ENCODE data around the gene MOB4.
"Not testable (repeated sequence)": the region's sequence is repeated elsewhere in the genome, so short reads cannot be mapped to it uniquely, and the experiment has no call there.

Gene MOB4

DNA sequence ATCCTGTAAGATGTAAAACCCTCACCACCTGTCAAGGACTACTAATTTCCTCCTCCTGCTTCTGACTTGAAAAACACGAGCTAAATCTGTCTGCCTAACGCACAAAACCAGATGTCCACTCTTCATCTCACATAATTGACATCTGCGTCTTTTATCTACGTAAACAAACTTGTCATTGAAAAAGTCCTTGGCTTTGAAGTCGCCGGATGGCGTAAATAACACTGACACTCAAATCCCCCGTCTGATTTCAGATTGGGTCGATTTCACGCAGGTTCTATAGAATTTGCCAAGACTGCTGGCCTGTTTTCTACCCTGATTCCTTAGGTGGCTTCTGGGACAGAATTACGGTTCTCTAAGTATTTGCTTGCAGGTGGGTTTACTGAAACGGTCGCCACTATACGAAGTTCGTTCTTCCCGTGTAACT, 539 bp upstream of the MOB4 start:
- no peak for DNase-seq

GRCh38 chr2:197516393-197516761, 511 bp downstream of the MOB4 start:
- no peak for DNase-seq

DNA sequence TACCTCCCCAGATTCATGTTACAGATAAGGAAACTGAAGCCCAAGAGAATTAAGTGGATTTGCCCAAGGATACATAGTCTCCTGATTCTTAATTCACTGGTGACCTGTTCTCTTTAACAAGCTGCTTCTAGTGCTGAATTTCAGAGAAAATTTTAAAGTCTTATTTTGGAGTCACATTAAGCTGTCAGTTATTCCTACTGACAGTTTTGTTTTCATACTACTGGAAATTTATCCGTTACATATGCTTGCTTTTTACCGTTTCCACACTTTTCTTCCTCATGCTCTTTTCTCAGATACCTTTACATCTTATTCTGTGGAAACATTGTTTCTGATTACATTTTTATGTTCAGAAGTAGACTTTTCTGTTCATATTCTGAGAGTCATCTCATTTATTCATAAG, 1.3 kb downstream of the MOB4 start:
- no peak for DNase-seq

- DNase-seq = no peak
Measured at GRCh38 chr2:197538412-197538811, 22.5 kb downstream of the MOB4 start.

DNA sequence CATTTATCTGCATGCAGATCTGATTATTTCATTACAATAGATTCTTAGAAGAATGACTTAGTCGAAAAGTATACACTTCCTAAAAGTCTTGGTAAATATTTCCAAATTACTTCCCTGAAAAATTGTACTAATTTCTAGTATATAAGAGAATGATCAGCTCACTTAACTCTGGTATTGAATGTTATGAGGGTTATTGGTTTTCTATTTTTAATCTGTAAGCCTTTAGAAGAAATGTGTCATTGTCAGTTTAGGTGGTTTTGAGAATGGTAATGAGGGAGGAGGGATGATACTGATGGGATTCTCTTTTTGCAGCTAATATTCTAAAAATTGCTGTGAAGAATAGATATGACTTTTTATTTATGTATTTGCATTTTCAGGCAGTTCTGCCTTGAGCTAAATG, 23.9 kb downstream of the MOB4 start:
- DNase-seq = no peak

DNA sequence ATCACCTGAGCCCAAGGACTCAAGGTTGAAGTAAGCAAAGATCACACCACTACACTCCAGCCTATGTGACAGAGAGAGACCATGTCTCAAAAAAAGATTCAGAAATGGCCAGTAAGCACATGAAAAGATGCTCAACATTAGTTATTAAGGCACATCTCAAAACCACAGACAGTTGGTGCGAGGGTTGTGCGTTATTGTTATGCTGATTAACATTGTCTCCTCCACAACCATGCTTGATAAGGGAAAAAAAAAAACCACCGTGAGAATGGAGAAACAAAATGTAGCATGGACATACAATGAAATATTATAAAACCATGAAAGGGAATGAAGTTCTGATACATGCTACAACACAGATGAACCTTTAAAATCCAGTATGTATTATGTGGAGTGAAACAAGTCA, 27.3 kb downstream of the MOB4 start:
- DNase-seq = no peak

GRCh38 chr2:197547163-197547900, 31.5 kb downstream of the MOB4 start:
- no peak for DNase-seq

DNA sequence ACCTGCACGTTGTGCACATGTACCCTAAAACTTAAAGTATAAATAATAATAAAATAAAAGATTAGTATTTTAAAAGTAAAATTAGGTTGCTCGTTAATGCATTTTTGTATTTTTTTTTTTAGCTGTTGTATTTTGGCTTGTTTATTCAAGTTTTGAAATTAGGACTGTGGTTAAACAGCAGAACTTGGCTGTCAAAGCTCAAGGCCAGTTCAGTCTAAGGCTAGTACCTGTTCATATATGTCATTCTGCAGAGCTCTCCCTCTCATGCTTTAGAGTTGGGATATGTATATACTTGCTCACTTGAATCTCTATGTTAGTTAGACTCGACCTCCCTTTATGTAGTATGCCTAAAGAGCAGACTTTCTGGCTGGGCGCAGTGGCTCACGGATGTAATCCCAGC, 32.7 kb downstream of the MOB4 start:
- no peak for DNase-seq

DNA sequence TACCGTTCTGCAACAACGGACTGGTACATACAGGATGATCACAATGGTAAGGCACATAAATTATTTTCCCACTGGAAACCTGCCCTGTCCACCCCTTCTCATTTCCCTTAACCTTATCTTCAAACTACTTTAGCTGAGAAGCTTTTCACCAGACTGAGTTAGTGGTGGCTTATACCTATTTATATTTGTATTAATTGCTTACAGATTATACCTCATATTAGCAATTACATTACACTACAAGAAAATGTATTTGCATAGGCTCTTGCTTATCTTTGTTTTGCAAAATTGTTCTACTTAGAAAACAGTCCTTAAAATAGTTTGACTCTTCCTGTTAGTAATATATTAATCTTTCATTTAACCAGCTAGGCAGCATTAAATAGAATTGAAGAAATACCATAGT, 35.4 kb downstream of the MOB4 start:
- DNase-seq = not testable (repeated sequence)

- no peak for DNase-seq
Measured at GRCh38 chr2:197555467-197555866, 39.6 kb downstream of the MOB4 start.

GRCh38 chr2:197556456-197556855, 40.6 kb downstream of the MOB4 start:
- DNase-seq = no peak

DNA sequence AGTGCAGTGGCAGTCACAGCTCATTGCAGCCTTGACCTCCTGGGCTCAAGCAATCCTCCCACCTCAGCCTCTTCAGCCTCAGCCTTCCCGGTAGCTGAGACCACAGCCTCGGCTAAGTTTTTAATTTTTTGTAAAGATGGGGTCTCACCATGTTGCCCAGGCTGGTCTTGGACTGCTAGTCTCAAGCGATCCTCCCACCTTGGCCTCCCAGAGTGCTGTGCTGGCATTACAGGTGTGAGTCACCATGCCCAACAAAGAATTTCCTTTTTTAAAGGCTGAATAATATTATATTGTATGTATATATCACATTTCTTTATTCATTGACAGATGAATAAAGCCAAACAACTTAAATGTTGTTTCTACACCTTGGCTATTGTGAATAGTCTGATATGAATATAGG, 42.5 kb downstream of the MOB4 start:
- DNase-seq = no peak

GRCh38 chr2:197559681-197560080, 43.8 kb downstream of the MOB4 start:
- DNase-seq = no peak

DNA sequence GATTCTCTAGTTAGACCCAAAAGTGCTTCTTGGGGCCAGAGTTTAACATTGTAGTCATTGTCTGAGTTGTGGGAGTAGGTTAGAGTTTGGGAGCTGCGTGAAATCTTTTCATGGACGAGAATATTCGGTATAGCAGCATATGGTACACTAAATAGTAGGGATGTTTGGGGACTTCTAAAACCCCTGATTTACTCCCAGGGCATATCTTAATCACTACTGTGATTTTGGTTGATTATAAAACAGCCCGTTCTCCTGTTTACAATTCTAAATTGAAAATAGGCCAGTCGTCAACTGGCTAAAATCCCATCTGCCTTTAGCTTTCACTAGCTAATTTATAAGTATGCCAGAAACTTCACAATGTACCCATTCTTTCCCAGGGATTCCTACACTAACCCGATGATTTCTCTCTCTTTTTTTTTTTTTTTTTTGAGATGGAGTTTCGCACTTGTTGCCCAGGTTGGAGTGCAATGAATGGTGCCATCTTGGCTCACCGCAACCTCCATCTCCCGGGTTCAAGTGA, 44.3 kb downstream of the MOB4 start:
- DNase-seq = no peak

- DNase-seq = no peak
Measured at GRCh38 chr2:197571627-197572271, 55.9 kb downstream of the MOB4 start.

DNA sequence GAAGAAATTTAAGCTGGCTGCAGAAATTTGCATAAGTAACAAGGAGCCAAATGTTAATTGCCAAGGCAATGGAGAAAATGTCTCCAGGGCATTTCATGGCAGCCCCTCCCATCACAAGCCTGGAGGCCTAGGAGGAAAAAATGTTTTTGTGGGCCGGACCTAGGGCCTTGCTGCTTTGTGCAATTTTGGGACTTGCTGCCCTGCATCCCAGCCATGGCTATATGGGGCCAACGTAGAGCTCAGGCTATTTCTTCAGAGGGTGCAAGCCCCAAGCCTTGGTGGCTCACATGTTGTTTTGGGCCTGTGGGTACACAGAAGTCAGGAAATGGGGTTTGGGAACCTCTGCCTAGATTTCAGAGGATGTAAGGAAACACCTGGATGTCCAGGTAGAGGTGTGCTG, 57.7 kb downstream of the MOB4 start:
- DNase-seq = no peak

DNA sequence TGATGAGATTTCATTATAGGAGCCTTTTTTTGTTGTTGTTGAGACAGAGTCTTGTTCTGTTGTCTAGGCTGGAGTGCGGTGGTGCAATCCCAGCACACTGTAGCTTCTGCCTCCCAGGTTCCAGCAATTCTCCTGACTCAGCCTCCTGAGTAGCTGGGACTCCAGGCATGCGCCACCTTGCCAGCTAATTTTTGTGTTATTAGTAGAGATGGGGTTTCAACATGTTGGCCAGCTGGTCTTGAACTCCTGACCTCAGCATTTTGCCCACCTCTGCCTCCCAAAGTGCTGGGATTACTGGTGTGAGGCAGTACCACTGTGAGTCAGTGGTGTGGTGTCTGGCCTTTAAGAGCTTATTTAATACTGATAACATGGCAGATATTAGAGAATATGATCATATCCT, 60.1 kb downstream of the MOB4 start:
- DNase-seq = no peak

DNA sequence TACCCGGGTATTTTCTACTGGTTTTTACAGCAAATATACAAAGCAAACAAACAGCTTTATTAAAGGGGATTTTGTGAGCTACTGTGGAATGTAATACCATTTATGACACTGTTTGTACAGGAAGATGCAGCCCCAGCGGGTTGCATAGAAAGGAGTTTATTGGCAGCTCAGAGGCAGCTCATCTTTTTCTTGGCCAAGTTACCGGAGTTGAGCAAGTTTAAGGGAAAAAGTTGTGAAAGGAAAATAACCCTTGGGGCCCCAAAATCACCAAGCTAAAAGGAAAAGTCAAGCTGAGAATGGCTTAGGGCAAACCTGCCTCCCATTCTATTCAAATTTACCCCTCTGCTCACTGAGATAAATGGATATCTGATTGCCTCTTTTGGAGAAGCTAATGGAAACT, 60.8 kb downstream of the MOB4 start:
- no peak for DNase-seq

DNA sequence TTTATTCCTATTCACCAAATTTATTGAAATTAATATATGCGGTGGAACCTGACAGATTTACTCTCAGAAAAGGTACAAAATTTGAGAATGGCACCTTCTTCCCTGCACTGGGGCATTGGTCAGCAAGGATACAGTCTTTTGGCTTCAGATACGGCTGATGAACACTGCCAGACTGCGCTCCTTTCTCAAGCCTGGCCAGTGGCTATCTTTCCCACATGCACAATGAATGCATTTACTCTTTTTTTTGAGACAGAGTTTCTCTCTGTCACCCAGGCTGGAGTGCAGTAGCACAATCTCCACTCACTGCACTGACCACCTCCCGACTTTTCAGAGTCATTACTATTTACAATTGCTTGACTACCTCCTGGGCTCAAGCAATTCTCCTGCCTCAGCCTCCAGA, 61.6 kb downstream of the MOB4 start:
- DNase-seq = no peak

DNA sequence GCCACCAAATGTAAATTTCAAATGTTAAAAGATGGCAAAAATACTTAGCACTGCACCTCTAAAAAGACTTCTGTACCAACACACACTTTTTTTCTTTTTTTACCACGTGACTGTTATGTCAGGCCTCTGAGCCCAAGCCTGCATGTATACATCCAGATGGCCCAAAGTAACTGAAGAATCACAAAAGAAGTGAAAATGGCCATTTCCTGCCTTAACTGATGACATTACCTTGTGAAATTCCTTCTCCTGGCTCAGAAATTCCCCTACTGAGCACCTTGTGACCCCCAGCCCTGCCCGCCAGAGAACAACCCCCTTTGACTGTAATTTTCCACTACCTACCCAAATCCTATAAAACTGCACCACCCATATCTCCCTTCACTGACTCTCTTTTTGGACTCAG, 62.4 kb downstream of the MOB4 start:
- DNase-seq = not testable (repeated sequence)

DNA sequence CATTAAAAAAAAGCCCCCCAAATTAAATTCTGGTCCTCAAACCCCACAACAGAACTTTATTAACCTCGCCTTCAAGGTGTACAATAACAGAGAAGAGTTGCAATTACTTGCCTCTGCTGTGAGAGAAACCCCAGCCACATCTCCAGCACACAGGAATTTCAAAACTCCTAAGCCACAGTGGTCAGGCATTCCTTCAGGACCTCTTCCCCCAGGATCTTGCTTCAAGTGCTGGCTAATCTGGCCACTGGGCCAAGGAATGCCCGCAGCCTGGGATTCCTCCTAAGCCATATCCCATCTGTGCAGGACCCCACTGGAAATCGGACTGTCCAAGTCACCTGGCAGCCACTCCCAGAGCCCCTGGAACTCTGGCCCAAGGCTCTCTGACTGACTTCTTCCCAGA, 64.3 kb downstream of the MOB4 start:
- not testable (repeated sequence) for DNase-seq

DNA sequence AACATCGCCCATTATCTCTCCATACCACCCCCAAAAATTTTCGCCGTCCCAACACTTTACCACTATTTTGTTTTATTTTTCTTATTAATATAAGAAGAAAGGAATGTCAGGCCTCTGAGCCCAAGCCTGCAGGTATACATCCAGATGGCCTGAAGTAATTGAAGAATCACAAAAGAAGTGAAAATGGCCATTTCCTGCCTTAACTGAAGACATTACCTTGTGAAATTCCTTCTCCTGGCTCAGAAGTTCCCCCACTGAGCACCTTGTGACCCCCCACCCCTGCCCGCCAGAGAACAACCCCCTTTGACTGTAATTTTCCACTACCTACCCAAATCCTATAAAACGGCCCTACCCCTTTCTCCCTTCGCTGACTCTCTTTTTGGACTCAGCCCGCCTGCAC, 71.4 kb downstream of the MOB4 start:
- not testable (repeated sequence) for DNase-seq

- no peak for DNase-seq
Measured at GRCh38 chr2:197591339-197592072, 75.6 kb downstream of the MOB4 start.

DNA sequence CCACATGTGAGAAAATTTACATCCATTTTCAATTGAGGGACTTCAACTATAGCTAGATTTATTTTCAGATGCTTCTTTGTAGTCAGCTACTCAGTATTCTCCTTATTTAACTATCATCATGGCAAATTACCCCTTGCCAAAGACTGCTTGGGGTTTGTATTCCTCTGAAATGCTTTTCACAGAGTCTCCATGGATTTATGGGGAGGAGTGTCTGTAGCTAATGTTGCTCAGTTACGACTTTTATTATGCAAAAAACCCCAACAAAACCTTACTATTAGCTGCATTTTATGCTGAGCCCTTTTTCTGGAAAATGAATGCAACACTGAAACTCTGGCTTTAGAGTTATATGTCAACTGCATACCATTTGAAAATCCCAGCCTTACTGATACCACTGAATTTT, 80.9 kb downstream of the MOB4 start:
- no peak for DNase-seq
